Esophagus squamous epithelium (tissue), 5 donors: ENCODE results near the gene CYB561A3. TPM values are rescaled to one million over a fixed set of nuclear protein-coding genes. Genes with fewer than 3 reads are reported as not detected.

Experiments
- DNase-seq: peaks from one replicate; lab custom pipeline; 2025; lab: John Stamatoyannopoulos, UW
- H3K27ac ChIP-seq, 4 donors: fragments of 200-600 bp; sonication (generic); one replicate each; pipeline ENCODE4 v1.5.1; 2016 to 2019; ENCODE audit warnings: mild to moderate bottlenecking in 1 of 4
- H3K27me3 ChIP-seq, 4 donors: fragments of 200-600 bp; sonication (generic); 1 replicate in 3 of 4; 2 replicates in 1 of 4; pipeline versions ENCODE4 v1.5.1 to v1.6.0; 2017 to 2021; ENCODE audit warnings: antibody characterized with exemption in 1 of 4
- H3K36me3 ChIP-seq, 3 donors: fragments of 200-600 bp; sonication (generic); one replicate each; pipeline ENCODE4 v1.5.1; 2016 to 2019
- H3K4me1 ChIP-seq, 3 donors: fragments of 200-600 bp; sonication (generic); one replicate each; pipeline ENCODE4 v1.5.1; 2017 to 2019
- H3K4me3 ChIP-seq, 4 donors: fragments of 200-600 bp; sonication (generic); 1 replicate in 3 of 4; 2 replicates in 1 of 4; pipeline ENCODE4 v1.5.1; 2016 to 2019; ENCODE audit warnings: mild to moderate bottlenecking in 2 of 4, moderate library complexity in 1 of 4
- H3K9me3 ChIP-seq, 3 donors: fragments of 200-600 bp; sonication (generic); one replicate each; pipeline ENCODE4 v1.5.1; 2016 to 2019
- POLR2A ChIP-seq, 4 donors: fragments of 450-650 bp; IDR thresholded peaks; one replicate each; pipeline ENCODE4 v1.6.1; 2017; ENCODE audit warnings: antibody characterized with exemption in 4 of 4, mild to moderate bottlenecking in 4 of 4, moderate library complexity in 3 of 4
- WGBS, 2 donors: methylation state at CpG; one replicate each; pipeline ENCODE4 v1.1.5; 2018; 5-methylcytosine and 5-hydroxymethylcytosine counted together
- intact Hi-C: fragments of 100-400 bp; cut with DNase I; formaldehyde crosslinking; loops from one replicate; pipeline ENCODE4 v1.15.0; 2022
- total RNA-seq, 4 donors: library from RNA; depleted of rRNA; stranded (reverse); fragments of >200 nt; gene quantifications; one replicate each; pipeline ENCODE4 v1.1.0, GENCODE V29; 2016
- TF ChIP-seq, protein P1 (sequence below), 6 experiments: fragments of 450-650 bp in 4 of 6; fragments of 200-600 bp in 2 of 6; sonication (generic) in 2 of 6; IDR thresholded peaks; one replicate each; pipeline ENCODE4 v1.5.1; 2016 to 2019; ENCODE audit warnings: antibody characterized with exemption in 6 of 6, mild to moderate bottlenecking in 4 of 6, moderate library complexity in 4 of 6
- donor health status: DM: yes; HTN: yes; CAD: no.

CYB561A3 gene
- total RNA-seq, 4 donors from 2014 or later, result 23.9 to 44.3 (median 27.9) TPM

DNA sequence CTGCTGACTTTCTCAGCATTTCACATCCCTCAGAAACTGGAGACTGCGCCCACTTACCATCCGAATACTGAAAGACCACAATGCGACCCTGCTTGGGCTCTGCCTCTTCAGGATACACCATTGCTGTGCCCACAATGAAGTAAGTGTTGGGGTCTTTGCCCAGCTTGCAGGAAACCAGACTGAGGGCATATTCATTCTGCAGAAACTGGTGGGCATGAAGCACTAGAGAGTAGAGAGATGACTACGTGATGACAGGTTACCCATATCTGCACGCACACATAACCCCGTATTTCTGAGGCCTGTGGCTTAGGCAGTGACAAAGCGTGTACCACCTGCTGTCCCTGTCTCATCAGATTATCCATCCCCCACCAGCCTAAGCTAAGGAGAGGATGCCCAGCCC is 51.9 kb downstream of the CYB561A3 start:
- intact Hi-C loops, result no loop called here
- Histone ChIP-seq H3K27me3 (no peaks in the 10 kb centered on the region), H3K9me3 (no peaks in the 10 kb centered on the region), H3K36me3 (peaks cover 56 to 100% (median 76%) of the 10 kb centered on the region in 3 donors), H3K4me3 (no peak overlapping the region), H3K4me1 (no peaks in the 10 kb centered on the region), H3K27ac (no peak overlapping the region)
- no peak for DNase-seq
- TF ChIP-seq, protein P1, sequence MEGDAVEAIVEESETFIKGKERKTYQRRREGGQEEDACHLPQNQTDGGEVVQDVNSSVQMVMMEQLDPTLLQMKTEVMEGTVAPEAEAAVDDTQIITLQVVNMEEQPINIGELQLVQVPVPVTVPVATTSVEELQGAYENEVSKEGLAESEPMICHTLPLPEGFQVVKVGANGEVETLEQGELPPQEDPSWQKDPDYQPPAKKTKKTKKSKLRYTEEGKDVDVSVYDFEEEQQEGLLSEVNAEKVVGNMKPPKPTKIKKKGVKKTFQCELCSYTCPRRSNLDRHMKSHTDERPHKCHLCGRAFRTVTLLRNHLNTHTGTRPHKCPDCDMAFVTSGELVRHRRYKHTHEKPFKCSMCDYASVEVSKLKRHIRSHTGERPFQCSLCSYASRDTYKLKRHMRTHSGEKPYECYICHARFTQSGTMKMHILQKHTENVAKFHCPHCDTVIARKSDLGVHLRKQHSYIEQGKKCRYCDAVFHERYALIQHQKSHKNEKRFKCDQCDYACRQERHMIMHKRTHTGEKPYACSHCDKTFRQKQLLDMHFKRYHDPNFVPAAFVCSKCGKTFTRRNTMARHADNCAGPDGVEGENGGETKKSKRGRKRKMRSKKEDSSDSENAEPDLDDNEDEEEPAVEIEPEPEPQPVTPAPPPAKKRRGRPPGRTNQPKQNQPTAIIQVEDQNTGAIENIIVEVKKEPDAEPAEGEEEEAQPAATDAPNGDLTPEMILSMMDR (IDR thresholded peaks at IDR 0.05), result no peak
- no peak for TF ChIP-seq POLR2A (IDR thresholded peaks at IDR 0.05)
- WGBS, 2 donors, result 87 to 92% methylated on average over 7 of the region's 7 CpGs

DNA sequence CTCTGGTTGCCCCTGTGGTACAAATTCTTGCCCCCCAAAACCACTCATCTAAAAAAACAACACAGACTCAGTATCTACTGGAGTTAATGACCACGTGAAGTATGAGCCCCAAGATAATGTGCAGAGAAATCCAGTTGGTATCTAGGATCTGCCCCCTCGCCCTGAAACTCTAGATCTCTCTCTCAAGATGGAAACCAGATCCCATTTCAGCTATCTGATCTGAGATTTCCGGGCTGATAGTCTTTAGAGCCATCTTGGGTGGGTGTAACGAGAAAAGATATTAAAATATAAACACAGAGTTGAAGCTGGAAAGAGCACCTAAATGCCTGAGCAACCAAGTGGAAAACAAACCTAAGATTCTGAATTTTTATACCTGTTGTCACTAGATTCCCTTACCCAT is 52.5 kb downstream of the CYB561A3 start:
- no peaks in the 10 kb centered on the region for H3K9me3 ChIP-seq
- no peak for TF ChIP-seq POLR2A (IDR thresholded peaks at IDR 0.05)
- TF ChIP-seq, protein P1 (IDR thresholded peaks at IDR 0.05), result no peak
- no peak overlapping the region for H3K27ac ChIP-seq
- intact Hi-C loops, result no loop called here
- peaks cover 50 to 100% (median 78%) of the 10 kb centered on the region in 3 donors for H3K36me3 ChIP-seq
- WGBS, 2 donors, result 93 to 95% methylated on average over 4 of the region's 4 CpGs
- no peak for DNase-seq
- no peaks in the 10 kb centered on the region for H3K4me1 ChIP-seq
- no peak overlapping the region for H3K4me3 ChIP-seq
- no peaks in the 10 kb centered on the region for H3K27me3 ChIP-seq

DNA sequence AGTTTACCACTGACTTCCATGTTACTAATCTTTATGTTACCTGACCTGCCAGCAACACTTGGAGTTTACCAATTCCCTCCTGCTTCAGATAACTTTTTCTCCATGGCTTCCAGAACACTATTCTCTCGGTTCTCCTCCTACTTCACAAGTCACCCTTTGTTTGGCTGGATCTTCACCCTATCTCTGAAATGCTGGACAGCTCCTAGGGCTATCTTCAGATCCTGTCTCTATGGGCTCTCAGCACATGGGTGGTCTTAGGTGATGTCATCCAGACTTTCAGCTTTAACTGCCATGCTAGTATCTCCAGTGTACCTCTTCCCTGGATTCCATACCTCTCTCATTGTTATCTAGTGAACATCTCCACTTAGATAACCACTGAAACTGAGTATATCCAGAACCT is 54.3 kb downstream of the CYB561A3 start:
- Histone ChIP-seq H3K9me3 (no peaks in the 10 kb centered on the region), H3K36me3 (peaks cover 40 to 100% (median 71%) of the 10 kb centered on the region in 3 donors), H3K27me3 (no peaks in the 10 kb centered on the region), H3K4me1 (no peaks in the 10 kb centered on the region), H3K4me3 (no peak overlapping the region), H3K27ac (no peak overlapping the region)
- TF ChIP-seq, protein P1 (IDR thresholded peaks at IDR 0.05), result no peak
- no peak for TF ChIP-seq POLR2A (IDR thresholded peaks at IDR 0.05)
- no peak for DNase-seq
- 82 to 90% methylated on average over 1 of the region's 1 CpG for WGBS, 2 donors
- intact Hi-C loops, result no loop called here

GRCh38 chr11:61306221-61306620 is 55.5 kb downstream of the CYB561A3 start:
- intact Hi-C loops, result no loop called here
- no peaks in the 10 kb centered on the region for H3K4me1 ChIP-seq
- H3K27me3 ChIP-seq, result no peaks in the 10 kb centered on the region
- no peak for DNase-seq
- no peak for TF ChIP-seq POLR2A (IDR thresholded peaks at IDR 0.05)
- H3K9me3 ChIP-seq, result no peaks in the 10 kb centered on the region
- 65 to 100% methylated on average over 1 of the region's 1 CpG for WGBS, 2 donors
- H3K4me3 ChIP-seq, result no peak overlapping the region
- H3K36me3 ChIP-seq, result peaks cover 35 to 100% (median 72%) of the 10 kb centered on the region in 3 donors
- no peak overlapping the region for H3K27ac ChIP-seq

- Histone ChIP-seq H3K4me3 (no peak overlapping the region), H3K27me3 (no peaks in the 10 kb centered on the region), H3K27ac (no peak overlapping the region), H3K9me3 (no peaks in the 10 kb centered on the region), H3K4me1 (no peaks in the 10 kb centered on the region), H3K36me3 (peaks cover 34 to 100% (median 65%) of the 10 kb centered on the region in 3 donors)
- 93 to 96% methylated on average over 7 of the region's 7 CpGs for WGBS, 2 donors
- intact Hi-C loops, result no loop called here
- DNase-seq, result no peak
- TF ChIP-seq POLR2A (IDR thresholded peaks at IDR 0.05), result no peak
- TF ChIP-seq, protein P1 (IDR thresholded peaks at IDR 0.05), result no peak
These were observed 56.3 kb downstream of the CYB561A3 start for GRCh38 chr11:61305417-61305816.

DNA sequence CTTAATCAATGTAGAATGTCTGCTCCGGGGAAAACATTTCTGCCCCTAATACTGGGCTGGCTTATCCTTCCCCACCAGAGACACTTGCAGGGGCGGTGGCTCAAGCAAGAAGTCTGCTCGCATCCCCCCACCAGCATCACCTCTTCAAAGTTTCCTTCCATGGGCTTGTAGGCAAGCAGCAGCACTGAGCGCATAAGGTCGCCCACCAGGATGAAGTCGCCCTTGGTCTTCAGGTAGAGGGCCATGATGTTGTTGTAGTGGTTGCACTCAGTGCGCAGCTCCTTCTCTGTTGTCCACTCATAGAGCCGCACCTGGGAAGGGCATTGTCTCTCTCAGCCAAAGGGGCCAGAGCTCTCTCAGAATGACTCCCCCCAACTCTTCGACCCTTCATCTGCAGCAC is 58.0 kb downstream of the CYB561A3 start:
- no peaks in the 10 kb centered on the region for H3K27me3 ChIP-seq
- peaks cover 31 to 100% (median 57%) of the 10 kb centered on the region in 3 donors for H3K36me3 ChIP-seq
- H3K4me1 ChIP-seq, result peaks cover 0 to 2% (median 1%) of the 10 kb centered on the region in 3 donors
- intact Hi-C loops, result no loop called here
- H3K4me3 ChIP-seq, result no peak overlapping the region
- TF ChIP-seq POLR2A (IDR thresholded peaks at IDR 0.05), result no peak
- TF ChIP-seq, protein P1 (IDR thresholded peaks at IDR 0.05), result no peak
- DNase-seq, result no peak
- H3K9me3 ChIP-seq, result no peaks in the 10 kb centered on the region
- WGBS, 2 donors, result 94% methylated on average over 9 of the region's 9 CpGs
- H3K27ac ChIP-seq, result no peak overlapping the region
